H1 (cell line): ENCODE measurements around the gene DRD2. TPM values are rescaled to one million over a fixed set of nuclear protein-coding genes. Genes with fewer than 3 reads are reported as not detected.

ENCODE experiments used
- CTCF ChIA-PET: fragments of 300-600 bp; sonication (Branson Sonifier 250); formaldehyde crosslinking; loops from one replicate; lab custom pipeline; 2021; ENCODE audit not compliant: partially characterized antibody; lab: Charles Lee
- POLR2A ChIA-PET: fragments of 300-600 bp; sonication (Branson Sonifier 250); formaldehyde crosslinking; loops from one replicate; lab custom pipeline; 2021; ENCODE audit warnings: inconsistent platforms; ENCODE audit not compliant: partially characterized antibody; lab: Charles Lee
- DNase-seq, 2 experiments: peaks; one replicate each; pipeline versions ENCODE4 v3.0.0 to v3.0.0-alpha.2; 2010 to 2022; ENCODE audit warnings: low spot score in 2 of 2, low read depth in 1 of 2, mixed read lengths in 1 of 2
- FAIRE-seq: peaks from 2 replicates; lab custom pipeline; 2011; peaks lifted over from hg19 to GRCh38; lab: Jason Lieb, UNC
- H2AFZ ChIP-seq: 2 replicates; pipeline ENCODE4 v1.8.1; 2012; ENCODE audit warnings: low read length, inconsistent platforms
- H2AK5ac ChIP-seq: 2 replicates; pipeline ENCODE4 v1.6.1; 2013; ENCODE audit warnings: low read depth, low read length
- H2BK120ac ChIP-seq: replicated peaks from 2 replicates; pipeline ENCODE3; 2013; ENCODE audit warnings: low read depth, low read length, inconsistent platforms
- H2BK12ac ChIP-seq: 2 replicates; pipeline ENCODE4 v1.6.1; 2013; ENCODE audit warnings: low read depth, low read length
- H2BK15ac ChIP-seq: 2 replicates; pipeline ENCODE4 v1.6.1; 2013; ENCODE audit warnings: low read length
- H2BK20ac ChIP-seq: 2 replicates; pipeline ENCODE4 v1.6.1; 2013; ENCODE audit warnings: low read length
- H2BK5ac ChIP-seq: 2 replicates; pipeline ENCODE4 v1.6.1; 2013; ENCODE audit warnings: low read depth, low read length
- H3K14ac ChIP-seq: 2 replicates; pipeline ENCODE4 v1.6.1; 2013; ENCODE audit warnings: inconsistent platforms; ENCODE audit not compliant: insufficient read length
- H3K18ac ChIP-seq: 2 replicates; pipeline ENCODE4 v1.6.1; 2013; ENCODE audit warnings: low read length; ENCODE audit errors: extremely low read depth
- H3K23ac ChIP-seq: 2 replicates; pipeline ENCODE4 v1.6.1; 2013; ENCODE audit warnings: inconsistent platforms; ENCODE audit not compliant: insufficient read length
- H3K23me2 ChIP-seq: 2 replicates; pipeline ENCODE4 v1.6.1; 2013; ENCODE audit warnings: low read depth, low read length
- H3K27ac ChIP-seq: 2 replicates; pipeline ENCODE4 v1.6.1; 2011; ENCODE audit warnings: low read depth, low read length, inconsistent platforms
- H3K27me3 ChIP-seq, 4 experiments: replicated peaks in 1 of 4; 1 replicate in 1 of 4; 2 replicates in 3 of 4; pipeline versions ENCODE4 v1.6.1 to v1.8.1; 2011 to 2013; ENCODE audit warnings: low read length in 3 of 4, mild to moderate bottlenecking in 3 of 4, inconsistent platforms in 2 of 4, mixed read lengths in 2 of 4, moderate library complexity in 1 of 4; ENCODE audit not compliant: control insufficient read depth in 3 of 4, insufficient read depth in 3 of 4; ENCODE audit errors: extremely low read depth in 1 of 4
- H3K36me3 ChIP-seq, 4 experiments: 2 replicates each; pipeline versions ENCODE4 v1.6.1 to v1.8.1; 2011 to 2013; ENCODE audit warnings: mild to moderate bottlenecking in 4 of 4, low read length in 3 of 4, moderate library complexity in 2 of 4, control low read depth in 1 of 4, inconsistent platforms in 1 of 4; ENCODE audit not compliant: insufficient read depth in 4 of 4, control insufficient read depth in 2 of 4
- H3K4ac ChIP-seq: replicated peaks from 2 replicates; pipeline ENCODE3; 2013; ENCODE audit warnings: low read length, low read depth, mixed read lengths, inconsistent platforms; ENCODE audit not compliant: insufficient read length
- H3K4me1 ChIP-seq, 4 experiments: replicated peaks in 1 of 4; 1 replicate in 1 of 4; 2 replicates in 3 of 4; pipeline versions ENCODE4 v1.6.1 to v1.8.1; 2011 to 2013; ENCODE audit warnings: low read length in 3 of 4, inconsistent platforms in 2 of 4, mixed read lengths in 1 of 4; ENCODE audit not compliant: insufficient read depth in 4 of 4, control insufficient read depth in 3 of 4
- H3K4me2 ChIP-seq, 2 experiments: 2 replicates each; pipeline versions ENCODE4 v1.6.1 to v1.8.1; 2011 to 2013; ENCODE audit warnings: low read depth in 2 of 2, low read length in 2 of 2, control low read depth in 1 of 2, inconsistent platforms in 1 of 2, mild to moderate bottlenecking in 1 of 2; ENCODE audit not compliant: insufficient read depth in 1 of 2
- H3K4me3 ChIP-seq, 4 experiments: fragments of 200-600, 300-600 bp in 1 of 4; sonication (generic), shearing (Covaris generic), sonication (Bioruptor Twin) in 1 of 4; 2 replicates each; pipeline versions ENCODE4 v1.5.1 to v1.8.1; 2011 to 2016; ENCODE audit warnings: low read length in 4 of 4, low read depth in 3 of 4, control low read depth in 2 of 4, inconsistent platforms in 2 of 4, mild to moderate bottlenecking in 2 of 4, mixed read lengths in 1 of 4, moderate library complexity in 1 of 4; ENCODE audit not compliant: insufficient read depth in 2 of 4; ENCODE audit errors: extremely low read depth in 1 of 4
- H3K56ac ChIP-seq: replicated peaks from 2 replicates; pipeline ENCODE3; 2013; ENCODE audit warnings: low read depth, mild to moderate bottlenecking, mixed read lengths, low read length, inconsistent platforms; ENCODE audit not compliant: insufficient read length
- H3K79me1 ChIP-seq: 2 replicates; pipeline ENCODE4 v1.6.1; 2013; ENCODE audit warnings: low read depth, low read length, control low read depth
- H3K79me2 ChIP-seq, 2 experiments: 2 replicates each; pipeline versions ENCODE4 v1.6.1 to v1.8.1; 2012 to 2013; ENCODE audit warnings: low read length in 2 of 2, mild to moderate bottlenecking in 2 of 2, inconsistent platforms in 1 of 2; ENCODE audit not compliant: insufficient read depth in 2 of 2, control insufficient read depth in 1 of 2
- H3K9ac ChIP-seq, 4 experiments: replicated peaks in 1 of 4; 1 replicate in 1 of 4; 2 replicates in 3 of 4; pipeline versions ENCODE4 v1.6.1 to v1.8.1; 2011 to 2013; ENCODE audit warnings: low read depth in 3 of 4, low read length in 3 of 4, control low read depth in 2 of 4, mild to moderate bottlenecking in 2 of 4, moderate library complexity in 2 of 4, inconsistent platforms in 1 of 4; ENCODE audit errors: extremely low read depth in 1 of 4
- H3K9me3 ChIP-seq, 2 experiments: 2 replicates each; pipeline versions ENCODE4 v1.6.1 to v1.8.1; 2012 to 2013; ENCODE audit warnings: mild to moderate bottlenecking in 2 of 2, moderate library complexity in 2 of 2, control low read depth in 1 of 2, inconsistent platforms in 1 of 2, low read depth in 1 of 2, low read length in 1 of 2, mixed read lengths in 1 of 2; ENCODE audit not compliant: insufficient read depth in 2 of 2
- H4K20me1 ChIP-seq, 2 experiments: replicated peaks in 1 of 2; 2 replicates each; pipeline versions ENCODE3 to v1.8.1; 2011 to 2013; ENCODE audit warnings: inconsistent platforms in 2 of 2, low read length in 2 of 2, mild to moderate bottlenecking in 1 of 2; ENCODE audit not compliant: insufficient read depth in 2 of 2, control insufficient read depth in 1 of 2
- H4K5ac ChIP-seq: 2 replicates; pipeline ENCODE4 v1.6.1; 2013; ENCODE audit warnings: low read length, low read depth, mixed read lengths, inconsistent platforms; ENCODE audit not compliant: insufficient read length
- H4K8ac ChIP-seq: 2 replicates; pipeline ENCODE4 v1.8.0; 2013; ENCODE audit warnings: mild to moderate bottlenecking, moderate library complexity, low read length, inconsistent platforms; ENCODE audit not compliant: insufficient read depth; ENCODE audit errors: extremely low read depth
- H4K91ac ChIP-seq: replicated peaks from 2 replicates; pipeline ENCODE3; 2013; ENCODE audit warnings: low read length, mixed read lengths, inconsistent platforms; ENCODE audit not compliant: insufficient read length
- JUN ChIP-seq: IDR thresholded peaks from 2 replicates; pipeline ENCODE4 v1.6.1; 2011; ENCODE audit warnings: low read depth, mild to moderate bottlenecking, improper control_type of control experiment, low read length
- POLR2A ChIP-seq, 2 experiments: IDR thresholded peaks; 1 replicate in 1 of 2; 2 replicates in 1 of 2; pipeline ENCODE4 v1.6.1; 2011; ENCODE audit warnings: low read depth in 2 of 2, low read length in 2 of 2, mild to moderate bottlenecking in 2 of 2; ENCODE audit errors: control extremely low read depth in 1 of 2
- SP2 ChIP-seq: IDR thresholded peaks from 2 replicates; pipeline ENCODE4 v1.6.1; 2012; ENCODE audit warnings: mild to moderate bottlenecking, low read length, inconsistent platforms
- TEAD4 ChIP-seq: IDR thresholded peaks from 2 replicates; pipeline ENCODE4 v1.6.1; 2012; ENCODE audit warnings: low read depth, low read length, inconsistent platforms, mixed read lengths
- WGBS, 2 experiments: shearing (Covaris generic) in 1 of 2; methylation state at CpG; one replicate each; pipeline versions ENCODE4 v1.1.6 to v1.1.7; 2013 to 2015; ENCODE audit warnings: low lambda C conversion rate in 2 of 2, mixed read lengths in 2 of 2, inconsistent platforms in 1 of 2, low coverage in 1 of 2, missing lambda C conversion rate in 1 of 2; ENCODE audit not compliant: insufficient replicate concordance in 2 of 2, insufficient coverage in 1 of 2, insufficient read length in 1 of 2; ENCODE audit errors: extremely low coverage in 1 of 2, missing lambda C conversion rate in 1 of 2; 5-methylcytosine and 5-hydroxymethylcytosine counted together
- polyA plus RNA-seq, 7 experiments: library from polyadenylated mRNA; depleted of rRNA in 3 of 7; stranded (reverse) in 5 of 7; unstranded in 2 of 7; fragments of >200 nt in 5 of 7; fragments of 200-250 nt in 2 of 7; gene quantifications; 1 replicate in 5 of 7; 2 replicates in 1 of 7; 4 replicates in 1 of 7; pipeline versions ENCODE4 v1.2.1 to v1.2.3, GENCODE V29; 2011 to 2013; ENCODE audit warnings: missing spikeins in 2 of 7, mixed read lengths in 2 of 7
- total RNA-seq: library from RNA; stranded (reverse); fragmentation: NEBNext Ultra II Directional; extraction: Animal tissue kit (Norgen Biotek cat#: 25700); gene quantifications from 2 replicates; pipeline ENCODE4 v1.2.1, GENCODE V29; 2021
- TF ChIP-seq, protein P1 (sequence below): IDR thresholded peaks from 2 replicates; pipeline ENCODE4 v1.6.1; 2011; ENCODE audit warnings: low read length, improper control_type of control experiment

DRD2 gene
- total and polyA plus RNA-seq, 2 of the 8 experiments (the other 6 are each of a cell fraction or from before 2014, with no cell fraction given): 0.26 to 0.41 TPM

DNA sequence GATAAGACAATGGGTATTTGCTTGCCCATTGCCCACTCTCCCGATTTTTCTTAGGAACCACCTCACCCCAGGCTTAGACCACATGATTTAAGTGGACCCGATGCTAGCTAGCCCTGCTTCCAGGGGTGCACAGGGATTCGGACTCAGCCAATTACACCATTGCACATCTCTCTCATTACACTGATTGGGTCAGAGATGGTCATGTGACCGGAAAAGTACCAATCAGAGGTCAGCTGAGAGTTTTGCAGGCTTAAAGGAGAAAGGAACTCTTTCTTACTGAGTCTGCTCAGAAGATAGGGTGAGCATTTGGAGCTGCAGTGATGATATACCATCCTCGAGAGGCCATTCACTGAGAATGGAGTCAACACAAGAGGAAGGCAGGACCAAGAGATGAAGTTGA lies 99.8 kb downstream of the DRD2 start:
- ChIA-PET POLR2A (no interaction called here), CTCF (interaction anchor here (1.1 to 1.7 kb wide), 2 partner anchors 14 to 25 kb away, joined by 3 to 4 read pairs; no protein-coding TSS in a partner anchor)
- H4K5ac ChIP-seq: no peak overlapping the region
- no peak overlapping the region for H3K14ac ChIP-seq
- H2BK20ac ChIP-seq: no peak overlapping the region
- H3K36me3 ChIP-seq: no peaks in the 10 kb centered on the region
- no peak overlapping the region for H3K4ac ChIP-seq
- no peak overlapping the region for H3K56ac ChIP-seq
- H3K4me1 ChIP-seq: peaks cover 0 to 2% (median 0%) of the 10 kb centered on the region in 4 experiments; a peak in 1 of 7 replicates
- H2AFZ ChIP-seq: no peak overlapping the region
- H3K4me2 ChIP-seq: no peak overlapping the region
- H2BK15ac ChIP-seq: no peak overlapping the region
- H4K8ac ChIP-seq: no peak overlapping the region
- H3K27ac ChIP-seq: no peak overlapping the region
- no peaks in the 10 kb centered on the region for H3K79me1 ChIP-seq
- H2BK120ac ChIP-seq: no peak overlapping the region
- no peak overlapping the region for H2AK5ac ChIP-seq
- no peaks in the 10 kb centered on the region for H3K79me2 ChIP-seq
- no peak for FAIRE-seq
- TF ChIP-seq SP2 (no peak), TEAD4 (no peak), JUN (no peak), POLR2A (IDR thresholded peaks at IDR 0.05; ENCODE audit: control extremely low read depth in 1 of 2, low read depth in 2 of 2, low read length in 2 of 2) (no peak)
- TF ChIP-seq, protein P1, sequence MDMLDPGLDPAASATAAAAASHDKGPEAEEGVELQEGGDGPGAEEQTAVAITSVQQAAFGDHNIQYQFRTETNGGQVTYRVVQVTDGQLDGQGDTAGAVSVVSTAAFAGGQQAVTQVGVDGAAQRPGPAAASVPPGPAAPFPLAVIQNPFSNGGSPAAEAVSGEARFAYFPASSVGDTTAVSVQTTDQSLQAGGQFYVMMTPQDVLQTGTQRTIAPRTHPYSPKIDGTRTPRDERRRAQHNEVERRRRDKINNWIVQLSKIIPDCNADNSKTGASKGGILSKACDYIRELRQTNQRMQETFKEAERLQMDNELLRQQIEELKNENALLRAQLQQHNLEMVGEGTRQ: 0 out of 2 replicates have a peak, but pooled peaks have one; percentile 23
- no peak for DNase-seq
- no peaks in the 10 kb centered on the region for H4K20me1 ChIP-seq
- no peak overlapping the region for H3K4me3 ChIP-seq
- no peak overlapping the region for H2BK5ac ChIP-seq
- H4K91ac ChIP-seq: no peak overlapping the region
- WGBS, 2 experiments: 85% methylated on average over 5 of the region's 5 CpGs; no CpG with 5 or more reads in 1 of the 2 experiments
- H3K9ac ChIP-seq: no peak overlapping the region
- H3K23ac ChIP-seq: no peak overlapping the region
- no peak overlapping the region for H2BK12ac ChIP-seq
- H3K9me3 ChIP-seq: no peaks in the 10 kb centered on the region
- no peak overlapping the region for H3K18ac ChIP-seq
- H3K23me2 ChIP-seq: no peaks in the 10 kb centered on the region; the same call in 1 of the 2 replicates
- H3K27me3 ChIP-seq: no peaks in the 10 kb centered on the region
